Skeletal muscle cell (primary cell): ENCODE data around the gene DSG3.
"Not testable (repeated sequence)": the region's sequence is repeated elsewhere in the genome, so short reads cannot be mapped to it uniquely, and the experiment has no call there.

ENCODE experiments used
- DNase-seq: peaks from one replicate; pipeline ENCODE4 v3.0.0-alpha.2; 2010; ENCODE audit warnings: low read depth
- H3K4me3 ChIP-seq: 2 replicates; pipeline ENCODE4 v1.5.1; 2011; ENCODE audit warnings: low read depth, mild to moderate bottlenecking, control low read depth, low read length, moderate library complexity

The DSG3 gene

GRCh38 chr18:31487246-31488015 lies 39.9 kb downstream of the DSG3 start:
- peak; percentile 86 for DNase-seq
- no peak overlapping the region for H3K4me3 ChIP-seq

GRCh38 chr18:31489311-31489710 lies 41.8 kb downstream of the DSG3 start:
- no peak for DNase-seq
- H3K4me3 ChIP-seq = no peak overlapping the region

- DNase-seq = no peak
- no peak overlapping the region for H3K4me3 ChIP-seq
These were observed 42.8 kb downstream of the DSG3 start for GRCh38 chr18:31490387-31490786.

- no peak overlapping the region for H3K4me3 ChIP-seq
- DNase-seq = no peak
These were observed 43.3 kb downstream of the DSG3 start for GRCh38 chr18:31490833-31491232.

GRCh38 chr18:31491586-31491985 lies 44.0 kb downstream of the DSG3 start:
- no peak for DNase-seq
- H3K4me3 ChIP-seq = no peak overlapping the region

- no peak for DNase-seq
- no peak overlapping the region for H3K4me3 ChIP-seq
These were observed 45.1 kb downstream of the DSG3 start for GRCh38 chr18:31492671-31493070.

GRCh38 chr18:31493171-31493570 lies 45.6 kb downstream of the DSG3 start:
- DNase-seq = no peak
- H3K4me3 ChIP-seq = no peak overlapping the region

GRCh38 chr18:31493941-31494340 lies 46.4 kb downstream of the DSG3 start:
- DNase-seq = no peak

GRCh38 chr18:31494705-31495244 lies 47.2 kb downstream of the DSG3 start:
- H3K4me3 ChIP-seq, DNase-seq: not testable (repeated sequence)

More at GRCh38 chr18:31493941-31494340, 46.4 kb downstream of the DSG3 start:
- no peak overlapping the region for H3K4me3 ChIP-seq

- H3K4me3 ChIP-seq = peak overlapping the region; percentile 75
- DNase-seq = no peak
These were observed 49.9 kb downstream of the DSG3 start for GRCh38 chr18:31497404-31497835.

GRCh38 chr18:31497836-31498573 lies 50.5 kb downstream of the DSG3 start, which contains the start of gene DSG2:
Gene DSG2 (plus strand): TSS chr18:31498177. CDS start chr18:31498252, 75 bp downstream.
- peak within 1 kb of the TSS; percentile 75 for H3K4me3 ChIP-seq
- DNase-seq = no peak

- DNase-seq = no peak
- peak overlapping the region; percentile 75 for H3K4me3 ChIP-seq
These were observed 51.3 kb downstream of the DSG3 start for GRCh38 chr18:31498574-31499524.

GRCh38 chr18:31500051-31500688 lies 52.6 kb downstream of the DSG3 start:
- H3K4me3 ChIP-seq = no peak overlapping the region
- DNase-seq = no peak

GRCh38 chr18:31503011-31503410 lies 55.5 kb downstream of the DSG3 start:
- no peak overlapping the region for H3K4me3 ChIP-seq
- no peak for DNase-seq

GRCh38 chr18:31504455-31505147 lies 57.1 kb downstream of the DSG3 start:
- no peak for DNase-seq
- H3K4me3 ChIP-seq = no peak overlapping the region

GRCh38 chr18:31505156-31505555 lies 57.6 kb downstream of the DSG3 start:
- no peak overlapping the region for H3K4me3 ChIP-seq
- DNase-seq = no peak

GRCh38 chr18:31506024-31506742 lies 58.6 kb downstream of the DSG3 start:
- H3K4me3 ChIP-seq = no peak overlapping the region
- no peak for DNase-seq

GRCh38 chr18:31507124-31507523 lies 59.6 kb downstream of the DSG3 start:
- DNase-seq, H3K4me3 ChIP-seq: not testable (repeated sequence)
